Small intestine (tissue), 7 donors: Measurements from ENCODE around the gene KRTAP5-10. TPM values are rescaled to one million over a fixed set of nuclear protein-coding genes. Genes with fewer than 3 reads are reported as not detected.
A peak's percentile ranks its signal among the peaks of the same experiment; 100 is the strongest.
"Not testable (repeated sequence)": the region's sequence is repeated elsewhere in the genome, so short reads cannot be mapped to it uniquely, and the experiment has no call there.

Experiments
- DNase-seq, 2 donors: peaks; one replicate each; pipeline versions ENCODE4 v3.0.0 to v3.0.0-alpha.2; 2013
- FAIRE-seq: peaks from 2 replicates; lab custom pipeline; 2012; peaks lifted over from hg19 to GRCh38; lab: Jason Lieb, UNC
- H3K27ac ChIP-seq, 3 donors: one replicate each; pipeline ENCODE4 v1.5.1; 2013; ENCODE audit warnings: low read length in 2 of 3, mild to moderate bottlenecking in 2 of 3, control low read depth in 1 of 3, inconsistent platforms in 1 of 3, low read depth in 1 of 3, moderate library complexity in 1 of 3
- H3K27me3 ChIP-seq, 3 donors: one replicate each; pipeline ENCODE4 v1.6.1; 2013; ENCODE audit warnings: low read length in 3 of 3, inconsistent platforms in 1 of 3; ENCODE audit not compliant: control insufficient read depth in 3 of 3, insufficient read depth in 3 of 3
- H3K36me3 ChIP-seq, 3 donors: one replicate each; pipeline ENCODE4 v1.6.1; 2013; ENCODE audit warnings: low read length in 3 of 3, inconsistent platforms in 1 of 3, low read depth in 1 of 3, mild to moderate bottlenecking in 1 of 3, moderate library complexity in 1 of 3; ENCODE audit not compliant: control insufficient read depth in 3 of 3, insufficient read depth in 2 of 3
- H3K4me1 ChIP-seq, 3 donors: one replicate each; pipeline ENCODE4 v1.6.1; 2013; ENCODE audit warnings: low read length in 2 of 3, inconsistent platforms in 1 of 3, low read depth in 1 of 3, mild to moderate bottlenecking in 1 of 3, moderate library complexity in 1 of 3; ENCODE audit not compliant: control insufficient read depth in 3 of 3, insufficient read depth in 2 of 3
- H3K4me3 ChIP-seq, 3 donors: one replicate each; pipeline ENCODE4 v1.5.1; 2013; ENCODE audit warnings: low read length in 3 of 3, control low read depth in 1 of 3, inconsistent platforms in 1 of 3, low read depth in 1 of 3, mild to moderate bottlenecking in 1 of 3, moderate library complexity in 1 of 3
- H3K9me3 ChIP-seq, 2 donors: one replicate each; pipeline ENCODE4 v1.6.1; 2013; ENCODE audit warnings: low read depth in 1 of 2, low read length in 1 of 2; ENCODE audit not compliant: control insufficient read depth in 2 of 2, insufficient read depth in 1 of 2
- WGBS, 3 donors: extraction: QIAGEN DNeasy Blood & Tissue Kit; methylation state at CpG; one replicate each; pipeline ENCODE4 v1.1.7; 2013; 5-methylcytosine and 5-hydroxymethylcytosine counted together
- polyA plus RNA-seq, 4 donors: library from polyadenylated mRNA; stranded (reverse) in 3 of 4; unstranded in 1 of 4; fragments of 200-250 nt in 3 of 4; fragments of 120-200 nt in 1 of 4; gene quantifications; one replicate each; pipeline versions ENCODE4 v1.2.1 to v1.2.3, GENCODE V29; 2013
- donor health status: healthy with polysubstance abuse.
- donor health status: control.
- donor health status: control.
- donor health status: Bipolar disorder and iron deficiency.
- donor health status: healthy.

KRTAP5-10 gene
- polyA plus RNA-seq, 4 donors, result 0.07 to 0.30 TPM; not detected in 2

GRCh38 chr11:71572811-71573210, 7.4 kb downstream of the KRTAP5-10 start:
- WGBS, 3 donors, result 81 to 90% (median 81%) methylated on average over 11 of the region's 11 CpGs
- no peaks in the 10 kb centered on the region for H3K36me3 ChIP-seq

GRCh38 chr11:71574418-71574817, 9.1 kb downstream of the KRTAP5-10 start:
- H3K27ac ChIP-seq, result no peak overlapping the region
- WGBS, 3 donors, result 73 to 79% (median 75%) methylated on average over 5 of the region's 5 CpGs
- H3K4me1 ChIP-seq, result no peaks in the 10 kb centered on the region
- DNase-seq (no peak), FAIRE-seq (no peak)
- H3K4me3 ChIP-seq, result no peak overlapping the region
- H3K9me3 ChIP-seq, result no peaks in the 10 kb centered on the region
- no peaks in the 10 kb centered on the region for H3K27me3 ChIP-seq
- no peaks in the 10 kb centered on the region for H3K36me3 ChIP-seq

More at GRCh38 chr11:71572811-71573210, 7.4 kb downstream of the KRTAP5-10 start:
- no peaks in the 10 kb centered on the region for H3K9me3 ChIP-seq
- no peak for DNase-seq
- H3K27me3 ChIP-seq, result no peaks in the 10 kb centered on the region
- no peak overlapping the region for H3K4me3 ChIP-seq
- no peak overlapping the region for H3K27ac ChIP-seq
- H3K4me1 ChIP-seq, result no peaks in the 10 kb centered on the region
- no peak for FAIRE-seq

- Histone ChIP-seq H3K4me1 (no peaks in the 10 kb centered on the region), H3K9me3 (no peaks in the 10 kb centered on the region), H3K27ac (no peak overlapping the region), H3K27me3 (no peaks in the 10 kb centered on the region), H3K36me3 (no peaks in the 10 kb centered on the region), H3K4me3 (no peak overlapping the region)
- WGBS, 3 donors, result 79 to 85% (median 84%) methylated on average over 4 of the region's 4 CpGs
- no peak for DNase-seq
- no peak for FAIRE-seq
Measured at GRCh38 chr11:71575723-71576424, 10.5 kb downstream of the KRTAP5-10 start.

GRCh38 chr11:71576688-71577465, 11.5 kb downstream of the KRTAP5-10 start:
- not testable (repeated sequence) for H3K36me3 ChIP-seq, H3K9me3 ChIP-seq, H3K4me1 ChIP-seq, H3K27me3 ChIP-seq, H3K4me3 ChIP-seq, DNase-seq, FAIRE-seq, H3K27ac ChIP-seq
- WGBS, 3 donors, result 88 to 89% (median 89%) methylated on average over 25 to 38 of the region's 41 CpGs

- no peaks in the 10 kb centered on the region for H3K36me3 ChIP-seq
- DNase-seq, result no peak
- no peaks in the 10 kb centered on the region for H3K27me3 ChIP-seq
- no peaks in the 10 kb centered on the region for H3K9me3 ChIP-seq
- H3K4me1 ChIP-seq, result no peaks in the 10 kb centered on the region
- no peak overlapping the region for H3K27ac ChIP-seq
- no peak for FAIRE-seq
- 89 to 90% (median 90%) methylated on average over 7 of the region's 7 CpGs for WGBS, 3 donors
- no peak overlapping the region for H3K4me3 ChIP-seq
Measured at GRCh38 chr11:71577469-71578004, 12.2 kb downstream of the KRTAP5-10 start.

GRCh38 chr11:71579513-71579912, 14.2 kb downstream of the KRTAP5-10 start:
- not testable (repeated sequence) for H3K36me3 ChIP-seq, FAIRE-seq, H3K4me3 ChIP-seq, DNase-seq, H3K9me3 ChIP-seq, H3K4me1 ChIP-seq, H3K27me3 ChIP-seq, H3K27ac ChIP-seq
- 62 to 68% (median 63%) methylated on average over 7 of the region's 7 CpGs for WGBS, 3 donors

GRCh38 chr11:71580057-71581003, 15.0 kb downstream of the KRTAP5-10 start:
- H3K27me3 ChIP-seq, result peaks cover 0 to 3% (median 0%) of the 10 kb centered on the region in 3 donors
- H3K36me3 ChIP-seq, result no peaks in the 10 kb centered on the region
- no peak overlapping the region for H3K27ac ChIP-seq
- no peak overlapping the region for H3K4me3 ChIP-seq
- WGBS, 3 donors, result 2 to 6% (median 5%) methylated on average over 8 of the region's 8 CpGs
- no peaks in the 10 kb centered on the region for H3K4me1 ChIP-seq
- FAIRE-seq (no peak), DNase-seq (peak; percentile 61 to 69)
- H3K9me3 ChIP-seq, result no peaks in the 10 kb centered on the region

- H3K27ac ChIP-seq, result no peak overlapping the region
- no peak for FAIRE-seq
- DNase-seq, result no peak
- H3K4me1 ChIP-seq, result peaks cover 0 to 5% (median 0%) of the 10 kb centered on the region in 3 donors
- no peaks in the 10 kb centered on the region for H3K9me3 ChIP-seq
- peaks cover 0 to 5% (median 0%) of the 10 kb centered on the region in 3 donors for H3K27me3 ChIP-seq
- 80 to 85% (median 82%) methylated on average over 4 of the region's 4 CpGs for WGBS, 3 donors
- no peaks in the 10 kb centered on the region for H3K36me3 ChIP-seq
- no peak overlapping the region for H3K4me3 ChIP-seq
Measured at GRCh38 chr11:71581826-71582225, 16.5 kb downstream of the KRTAP5-10 start.
